ENCODE results near the gene RPL22.

GRCh38 chr1:6244401-6245049, 45.1 kb upstream of the RPL22 start:
- no peak for TF ChIP-seq CTCF (conservative IDR thresholded peaks at IDR 0.05)
- no peak for TF ChIP-seq ZFX (IDR thresholded peaks at IDR 0.05)
